ENCODE data around the gene RSPO3. TPM values are rescaled to one million over a fixed set of nuclear protein-coding genes. Genes with fewer than 3 reads are reported as not detected.

RSPO3 gene
- total RNA-seq, 1 donor from 2014 or later = not detected

DNA sequence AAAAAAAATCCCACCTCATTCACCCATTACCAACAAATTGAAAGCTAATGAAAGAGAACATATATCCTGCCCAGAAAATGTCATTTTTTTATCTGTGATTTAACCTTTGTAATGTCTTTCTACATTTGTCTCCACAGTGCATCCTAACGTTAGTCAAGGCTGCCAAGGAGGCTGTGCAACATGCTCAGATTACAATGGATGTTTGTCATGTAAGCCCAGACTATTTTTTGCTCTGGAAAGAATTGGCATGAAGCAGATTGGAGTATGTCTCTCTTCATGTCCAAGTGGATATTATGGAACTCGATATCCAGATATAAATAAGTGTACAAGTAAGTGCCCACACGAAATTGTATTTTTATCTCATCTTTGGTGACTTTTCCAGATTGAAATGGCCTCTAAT is 30.0 kb downstream of the RSPO3 start:
- Mint-ChIP-seq H3K9me3 (no peaks in the 10 kb centered on the region), H3K36me3 (ENCODE audit: low read depth) (no peaks in the 10 kb centered on the region), H3K4me3 (no peak overlapping the region), H3K27me3 (ENCODE audit: low read depth) (peaks cover 5% of the 10 kb centered on the region), H3K27ac (ENCODE audit: unreplicated experiment) (no peak overlapping the region), H3K4me1 (peaks cover 4% of the 10 kb centered on the region)
- DNase-seq (ENCODE audit: low read depth, low spot score) = no peak
- TF ChIP-seq, protein P1, sequence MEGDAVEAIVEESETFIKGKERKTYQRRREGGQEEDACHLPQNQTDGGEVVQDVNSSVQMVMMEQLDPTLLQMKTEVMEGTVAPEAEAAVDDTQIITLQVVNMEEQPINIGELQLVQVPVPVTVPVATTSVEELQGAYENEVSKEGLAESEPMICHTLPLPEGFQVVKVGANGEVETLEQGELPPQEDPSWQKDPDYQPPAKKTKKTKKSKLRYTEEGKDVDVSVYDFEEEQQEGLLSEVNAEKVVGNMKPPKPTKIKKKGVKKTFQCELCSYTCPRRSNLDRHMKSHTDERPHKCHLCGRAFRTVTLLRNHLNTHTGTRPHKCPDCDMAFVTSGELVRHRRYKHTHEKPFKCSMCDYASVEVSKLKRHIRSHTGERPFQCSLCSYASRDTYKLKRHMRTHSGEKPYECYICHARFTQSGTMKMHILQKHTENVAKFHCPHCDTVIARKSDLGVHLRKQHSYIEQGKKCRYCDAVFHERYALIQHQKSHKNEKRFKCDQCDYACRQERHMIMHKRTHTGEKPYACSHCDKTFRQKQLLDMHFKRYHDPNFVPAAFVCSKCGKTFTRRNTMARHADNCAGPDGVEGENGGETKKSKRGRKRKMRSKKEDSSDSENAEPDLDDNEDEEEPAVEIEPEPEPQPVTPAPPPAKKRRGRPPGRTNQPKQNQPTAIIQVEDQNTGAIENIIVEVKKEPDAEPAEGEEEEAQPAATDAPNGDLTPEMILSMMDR (conservative IDR thresholded peaks at IDR 0.05) = no peak

DNA sequence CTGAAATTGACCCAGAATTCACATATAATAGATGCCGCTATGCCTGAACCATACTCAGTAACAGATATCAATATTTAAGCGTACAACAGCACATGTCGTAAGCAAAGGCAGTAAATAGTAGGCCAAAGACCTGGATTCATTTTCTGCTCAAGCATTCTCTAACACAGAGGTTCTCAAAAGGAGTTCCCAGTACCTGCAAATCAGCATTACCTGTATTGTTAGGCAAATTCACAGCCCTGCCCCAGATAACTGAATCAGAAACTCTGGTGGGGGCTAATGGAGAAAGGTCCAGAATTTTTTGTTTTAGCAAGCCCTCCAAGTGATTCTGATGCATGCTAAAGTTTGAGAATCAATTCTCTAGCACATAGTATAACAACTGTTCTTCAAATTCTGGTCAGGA is 36.0 kb downstream of the RSPO3 start:
- TF ChIP-seq, protein P1 (conservative IDR thresholded peaks at IDR 0.05) = no peak
- H3K27ac Mint-ChIP-seq (ENCODE audit: unreplicated experiment) = no peak overlapping the region
- H3K4me3 Mint-ChIP-seq = no peak overlapping the region
- H3K9me3 Mint-ChIP-seq = no peaks in the 10 kb centered on the region
- peaks cover under 1% of the 10 kb centered on the region for H3K27me3 Mint-ChIP-seq (ENCODE audit: low read depth)
- H3K36me3 Mint-ChIP-seq (ENCODE audit: low read depth) = no peaks in the 10 kb centered on the region
- H3K4me1 Mint-ChIP-seq = no peaks in the 10 kb centered on the region
- DNase-seq (ENCODE audit: low read depth, low spot score) = no peak

DNA sequence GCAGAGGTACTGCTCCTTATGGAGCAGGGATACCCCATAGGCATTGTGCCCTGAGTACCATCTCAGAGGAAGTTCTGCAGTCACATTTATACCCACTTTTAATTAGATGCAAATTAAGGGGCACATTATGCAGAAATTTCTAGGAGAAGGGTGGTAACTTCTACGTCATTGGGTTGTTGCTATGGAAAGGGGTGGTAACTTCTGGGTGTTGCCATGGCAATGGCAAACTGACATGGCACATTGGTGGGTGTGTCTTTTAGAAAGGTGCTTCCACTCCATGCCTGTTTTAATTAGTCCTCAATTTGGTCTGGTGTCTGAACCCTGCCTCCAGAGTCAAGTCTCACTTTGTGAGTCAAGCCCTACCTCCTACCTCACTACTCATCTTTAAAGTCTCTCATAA is 42.0 kb downstream of the RSPO3 start:
- H3K4me1 Mint-ChIP-seq = peaks cover 21% of the 10 kb centered on the region
- no peaks in the 10 kb centered on the region for H3K27me3 Mint-ChIP-seq (ENCODE audit: low read depth)
- DNase-seq (ENCODE audit: low read depth, low spot score) = no peak
- H3K4me3 Mint-ChIP-seq = no peak overlapping the region
- H3K27ac Mint-ChIP-seq (ENCODE audit: unreplicated experiment) = no peak overlapping the region
- no peaks in the 10 kb centered on the region for H3K9me3 Mint-ChIP-seq
- no peaks in the 10 kb centered on the region for H3K36me3 Mint-ChIP-seq (ENCODE audit: low read depth)
- TF ChIP-seq, protein P1 (conservative IDR thresholded peaks at IDR 0.05) = no peak

DNA sequence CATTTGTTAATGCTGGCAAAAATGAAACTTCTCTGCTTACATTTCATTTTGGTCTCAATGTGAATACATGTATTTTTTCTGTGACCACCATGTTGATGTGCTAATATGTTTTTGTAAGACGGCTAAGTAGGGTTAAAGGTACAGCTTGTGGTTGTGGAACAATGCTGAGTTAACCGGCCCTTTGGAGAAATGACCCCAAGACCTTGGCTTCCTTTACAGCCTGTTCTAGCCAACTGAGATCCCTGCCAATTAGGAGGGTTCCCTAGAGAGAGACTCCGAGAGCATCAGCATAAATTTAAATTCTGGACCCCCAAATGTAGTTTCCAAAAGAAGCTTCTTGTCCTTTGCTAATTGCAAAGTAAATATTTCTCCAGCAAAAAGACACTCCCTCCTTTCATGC is 44.4 kb downstream of the RSPO3 start:
- Mint-ChIP-seq H3K9me3 (no peaks in the 10 kb centered on the region), H3K27ac (ENCODE audit: unreplicated experiment) (no peak overlapping the region), H3K36me3 (ENCODE audit: low read depth) (no peaks in the 10 kb centered on the region), H3K27me3 (ENCODE audit: low read depth) (no peaks in the 10 kb centered on the region), H3K4me1 (peaks cover 21% of the 10 kb centered on the region), H3K4me3 (no peak overlapping the region)
- TF ChIP-seq, protein P1 (conservative IDR thresholded peaks at IDR 0.05) = no peak
- no peak for DNase-seq (ENCODE audit: low read depth, low spot score)

DNA sequence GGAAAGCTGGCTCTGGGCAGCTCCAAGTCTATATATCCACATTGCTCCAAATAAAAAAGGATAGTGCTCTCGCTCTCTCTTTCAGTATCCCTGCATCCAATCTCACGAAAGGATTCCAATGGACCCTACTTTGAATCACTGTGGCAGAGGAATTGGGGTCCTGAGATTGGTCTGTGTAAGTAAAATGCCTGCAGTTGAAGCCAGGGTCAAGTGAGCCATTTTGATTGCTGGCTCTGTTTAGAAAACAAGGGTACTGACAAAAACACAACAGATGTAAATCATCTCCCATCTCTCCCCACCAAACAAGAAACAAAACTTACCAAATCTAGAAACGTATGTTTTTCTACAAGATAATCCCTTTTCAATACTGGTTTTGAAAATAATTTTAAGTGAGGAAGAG is 45.6 kb downstream of the RSPO3 start:
- Mint-ChIP-seq H3K4me3 (no peak overlapping the region), H3K27me3 (ENCODE audit: low read depth) (no peaks in the 10 kb centered on the region), H3K27ac (ENCODE audit: unreplicated experiment) (peak overlapping the region; percentile 79), H3K4me1 (peaks cover 21% of the 10 kb centered on the region), H3K9me3 (no peaks in the 10 kb centered on the region), H3K36me3 (ENCODE audit: low read depth) (no peaks in the 10 kb centered on the region)
- TF ChIP-seq, protein P1 (conservative IDR thresholded peaks at IDR 0.05) = no peak
- DNase-seq (ENCODE audit: low read depth, low spot score) = no peak

DNA sequence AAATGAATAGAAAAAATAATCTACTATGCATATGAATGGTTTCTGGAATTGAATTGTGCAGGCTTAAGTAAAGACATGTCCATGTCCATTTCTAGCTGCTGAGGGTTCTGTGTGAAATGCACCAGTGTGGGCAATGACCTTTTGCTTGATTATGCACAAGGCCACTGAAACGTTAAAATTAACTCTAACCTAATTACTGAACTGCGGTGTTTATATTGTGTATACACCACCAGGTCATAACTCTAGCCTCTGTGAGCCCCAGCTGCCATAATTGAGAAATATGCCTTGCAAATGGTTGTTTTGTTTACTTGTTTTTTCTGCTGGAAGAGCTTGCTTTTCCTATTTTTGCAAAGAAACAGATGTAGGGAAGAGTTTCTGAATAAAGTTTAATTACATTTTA is 46.1 kb downstream of the RSPO3 start:
- Mint-ChIP-seq H3K9me3 (no peaks in the 10 kb centered on the region), H3K4me1 (peaks cover 21% of the 10 kb centered on the region), H3K27me3 (ENCODE audit: low read depth) (no peaks in the 10 kb centered on the region), H3K4me3 (no peak overlapping the region), H3K27ac (ENCODE audit: unreplicated experiment) (no peak overlapping the region), H3K36me3 (ENCODE audit: low read depth) (no peaks in the 10 kb centered on the region)
- TF ChIP-seq, protein P1 (conservative IDR thresholded peaks at IDR 0.05) = no peak
- DNase-seq (ENCODE audit: low read depth, low spot score) = no peak
